ENCODE measurements around the gene TSPAN6.

DNA sequence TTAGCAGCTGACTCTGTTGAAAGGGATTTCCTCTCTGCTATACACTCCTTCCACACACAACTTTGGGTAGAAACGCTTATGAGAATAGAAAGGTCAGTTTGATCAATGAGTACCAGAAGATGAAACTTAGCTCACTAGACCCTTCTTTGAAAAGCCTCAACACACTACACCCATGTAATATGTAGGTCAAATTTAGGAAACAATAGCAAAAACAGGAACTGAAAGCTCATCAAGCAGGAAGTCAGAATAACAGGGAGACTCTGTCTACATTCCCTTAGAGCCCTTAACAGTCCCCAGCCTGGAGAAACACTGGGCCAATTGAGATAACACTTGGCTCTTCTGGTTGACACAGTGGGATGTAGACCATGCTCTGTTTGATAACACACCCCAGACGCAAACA is 38.1 kb upstream of the TSPAN6 start:
- TF ChIP-seq EZH2phosphoT487 (IDR thresholded peaks at IDR 0.05; ENCODE audit: borderline replicate concordance, low read length) (no peak), CTCF (conservative IDR thresholded peaks at IDR 0.05; ENCODE audit: low read depth, low read length) (no peak), EZH2 (IDR thresholded peaks at IDR 0.05; ENCODE audit: low read length, unreplicated experiment) (no peak)

Measured in PC-3 (cell line).